Measurements from ENCODE around the gene RALGAPA1.

- TF ChIP-seq NFRKB (IDR thresholded peaks at IDR 0.05) = no peak
- no peak for TF ChIP-seq ELF4 (IDR thresholded peaks at IDR 0.05)
- no peak for TF ChIP-seq BHLHE40 (IDR thresholded peaks at IDR 0.05; ENCODE audit: borderline replicate concordance)
- no peak for TF ChIP-seq FOXM1 (IDR thresholded peaks at IDR 0.05; ENCODE audit: borderline replicate concordance)
- TF ChIP-seq FOXA1 (IDR thresholded peaks at IDR 0.05) = no peak
- no peak for TF ChIP-seq SP1 (IDR thresholded peaks at IDR 0.05)
- no peak for TF ChIP-seq TARDBP (IDR thresholded peaks at IDR 0.05)
- no peak for TF ChIP-seq HDGF (IDR thresholded peaks at IDR 0.05; ENCODE audit: borderline replicate concordance)
Observed at GRCh38 chr14:35525695-35526094, 283.4 kb downstream of the RALGAPA1 start.

Measured in HEK293T (cell line).